SK-N-SH (cell line): Measurements from ENCODE around the gene FPGT. TPM values are rescaled to one million over a fixed set of nuclear protein-coding genes. Genes with fewer than 3 reads are reported as not detected.

Experiments
- CTCF ChIA-PET: fragments of 300-600, 350-600 bp; formaldehyde crosslinking; extraction: SDS; loops from one replicate; lab custom pipeline; 2021; lab: Yijun Ruan, JAX
- POLR2A ChIA-PET: fragments of 350-600 bp; sonication (Branson Sonifier 250); formaldehyde crosslinking; extraction: SDS; loops from one replicate; lab custom pipeline; 2020; ENCODE audit warnings: antibody characterized with exemption, inconsistent platforms; lab: Yijun Ruan, JAX
- DNase-seq: peaks from one replicate; pipeline ENCODE4 v3.0.0; 2012
- H2AFZ ChIP-seq: fragments of 200-600 bp; sonication (generic); 2 replicates; pipeline ENCODE4 v1.8.1; 2016; ENCODE audit warnings: antibody characterized with exemption, mild to moderate bottlenecking, low read depth
- H3F3A ChIP-seq: fragments of 200-600 bp; sonication (generic); replicated peaks from 2 replicates; pipeline ENCODE3; 2016; ENCODE audit warnings: antibody characterized with exemption, mild to moderate bottlenecking; ENCODE audit not compliant: insufficient read depth
- H3K27ac ChIP-seq, 2 experiments: fragments of 200-500 bp in 1 of 2; fragments of 200-600 bp in 1 of 2; sonication (Bioruptor generic) in 1 of 2; sonication (generic), shearing (Covaris generic) in 1 of 2; 2 replicates each; pipeline versions ENCODE4 v1.5.1 to v1.6.1; 2014 to 2016; ENCODE audit warnings: low read depth in 2 of 2, inconsistent platforms in 1 of 2, low read length in 1 of 2, mild to moderate bottlenecking in 1 of 2, mixed read lengths in 1 of 2
- H3K27me3 ChIP-seq: fragments of 200-600 bp; sonication (generic), shearing (Covaris generic); 2 replicates; pipeline ENCODE4 v1.6.1; 2016; ENCODE audit warnings: mixed run types; ENCODE audit not compliant: insufficient read depth
- H3K36me3 ChIP-seq, 2 experiments: fragments of 200-500 bp in 1 of 2; fragments of 200-600 bp in 1 of 2; sonication (Bioruptor generic) in 1 of 2; sonication (generic) in 1 of 2; replicated peaks in 1 of 2; 2 replicates each; pipeline versions ENCODE3 to v1.5.1; 2014 to 2016; ENCODE audit warnings: low read length in 1 of 2, mild to moderate bottlenecking in 1 of 2; ENCODE audit not compliant: insufficient read depth in 2 of 2, control insufficient read depth in 1 of 2
- H3K4me1 ChIP-seq, 2 experiments: fragments of 200-500 bp in 1 of 2; fragments of 200-600 bp in 1 of 2; sonication (Bioruptor generic) in 1 of 2; sonication (generic), shearing (Covaris generic) in 1 of 2; 2 replicates each; pipeline versions ENCODE4 v1.5.1 to v1.6.1; 2014 to 2016; ENCODE audit warnings: low read depth in 1 of 2, low read length in 1 of 2, mixed run types in 1 of 2; ENCODE audit not compliant: insufficient read depth in 2 of 2, control insufficient read depth in 1 of 2
- H3K4me2 ChIP-seq: fragments of 200-600 bp; sonication (generic), shearing (Covaris generic); 2 replicates; pipeline ENCODE4 v1.6.1; 2017; ENCODE audit warnings: mixed run types
- H3K4me3 ChIP-seq, 2 experiments: fragments of 200-500 bp in 1 of 2; fragments of 200-600 bp in 1 of 2; sonication (Bioruptor generic) in 1 of 2; sonication (generic), shearing (Covaris generic) in 1 of 2; 2 replicates each; pipeline versions ENCODE4 v1.5.1 to v1.8.1; 2014 to 2016; ENCODE audit warnings: low read depth in 2 of 2, inconsistent platforms in 1 of 2, low read length in 1 of 2, mild to moderate bottlenecking in 1 of 2, mixed read lengths in 1 of 2, moderate library complexity in 1 of 2
- H3K79me2 ChIP-seq: fragments of 200-600 bp; sonication (generic); 2 replicates; pipeline ENCODE4 v1.8.1; 2017; ENCODE audit warnings: mild to moderate bottlenecking; ENCODE audit not compliant: insufficient read depth
- H3K9ac ChIP-seq: fragments of 200-600 bp; sonication (generic); 2 replicates; pipeline ENCODE4 v1.6.1; 2017; ENCODE audit warnings: mixed run types
- H3K9me2 ChIP-seq: fragments of 200-600 bp; sonication (generic); 2 replicates; pipeline ENCODE4 v1.6.1; 2017; ENCODE audit warnings: mixed run types
- H3K9me3 ChIP-seq: fragments of 200-600 bp; sonication (generic); 2 replicates; pipeline ENCODE4 v1.6.1; 2017; ENCODE audit warnings: mixed run types, mild to moderate bottlenecking, moderate library complexity
- H4K20me1 ChIP-seq: fragments of 200-600 bp; sonication (generic); 2 replicates; pipeline ENCODE4 v1.6.1; 2017; ENCODE audit warnings: mild to moderate bottlenecking, mixed run types; ENCODE audit not compliant: insufficient read depth
- CTCF ChIP-seq: fragments of 200-600 bp; sonication (generic); IDR thresholded peaks from 2 replicates; pipeline ENCODE4 v1.6.1; 2017; ENCODE audit warnings: antibody characterized with exemption, mild to moderate bottlenecking, moderate library complexity
- FOXJ3 ChIP-seq: sonication (generic); formaldehyde crosslinking; IDR thresholded peaks from 2 replicates; pipeline ENCODE4 v1.5.1; 2020; ENCODE audit warnings: mild to moderate bottlenecking, missing genetic modification reagents
- GABPA ChIP-seq: IDR thresholded peaks from 2 replicates; pipeline ENCODE4 v1.4.0; 2012; ENCODE audit warnings: low read depth, mild to moderate bottlenecking
- IRF3 ChIP-seq: fragments of 150-350 bp; IDR thresholded peaks from 2 replicates; pipeline ENCODE4 v1.6.1; 2016; ENCODE audit warnings: mild to moderate bottlenecking, low read depth, low read length
- MAX ChIP-seq: IDR thresholded peaks from 2 replicates; pipeline ENCODE4 v1.4.0; 2012; ENCODE audit warnings: low read depth
- MXI1 ChIP-seq: IDR thresholded peaks from 2 replicates; pipeline ENCODE4 v1.6.1; 2012; ENCODE audit warnings: mild to moderate bottlenecking, low read depth, low read length, improper control_type of control experiment
- NFIC ChIP-seq: IDR thresholded peaks from 2 replicates; pipeline ENCODE4 v1.4.0; 2012; ENCODE audit warnings: borderline replicate concordance
- NRF1 ChIP-seq: IDR thresholded peaks from 2 replicates; pipeline ENCODE4 v1.6.1; 2012; ENCODE audit warnings: low read depth, mild to moderate bottlenecking, low read length
- POLR2AphosphoS5 ChIP-seq: IDR thresholded peaks from 2 replicates; pipeline ENCODE4 v1.6.1; 2012; ENCODE audit warnings: low read depth, low read length
- RAD21 ChIP-seq: IDR thresholded peaks from 2 replicates; pipeline ENCODE4 v1.6.1; 2012; ENCODE audit warnings: mild to moderate bottlenecking, low read length
- RCOR1 ChIP-seq: fragments of 150-350 bp; IDR thresholded peaks from 2 replicates; pipeline ENCODE4 v1.6.1; 2017; ENCODE audit warnings: antibody characterized with exemption, low read length
- REST ChIP-seq: IDR thresholded peaks from 2 replicates; pipeline ENCODE4 v1.6.1; 2012; ENCODE audit warnings: mild to moderate bottlenecking, low read depth, low read length, moderate library complexity
- RFX5 ChIP-seq: IDR thresholded peaks from 2 replicates; pipeline ENCODE4 v1.6.1; 2012; ENCODE audit warnings: mild to moderate bottlenecking, improper control_type of control experiment, low read length
- RXRA ChIP-seq: IDR thresholded peaks from 2 replicates; pipeline ENCODE4 v1.4.0; 2012; ENCODE audit warnings: low read depth, mild to moderate bottlenecking, borderline replicate concordance
- SIN3A ChIP-seq: IDR thresholded peaks from 2 replicates; pipeline ENCODE4 v1.6.1; 2012; ENCODE audit warnings: low read depth, mild to moderate bottlenecking, low read length, moderate library complexity, borderline replicate concordance
- TAF1 ChIP-seq: IDR thresholded peaks from 2 replicates; pipeline ENCODE4 v1.6.1; 2012; ENCODE audit warnings: low read depth, mild to moderate bottlenecking, low read length, moderate library complexity, borderline replicate concordance
- TCF12 ChIP-seq: IDR thresholded peaks from 2 replicates; pipeline ENCODE4 v1.4.0; 2012
- TEAD4 ChIP-seq: IDR thresholded peaks from 2 replicates; pipeline ENCODE4 v1.4.0; 2012; ENCODE audit warnings: mild to moderate bottlenecking, borderline replicate concordance; ENCODE audit not compliant: insufficient read depth
- USF2 ChIP-seq: fragments of 150-350 bp; IDR thresholded peaks from 2 replicates; pipeline ENCODE4 v1.6.1; 2017; ENCODE audit warnings: antibody characterized with exemption, low read length, low read depth, borderline replicate concordance
- YY1 ChIP-seq: IDR thresholded peaks from 2 replicates; pipeline ENCODE4 v1.4.0; 2012; ENCODE audit warnings: low read depth, mild to moderate bottlenecking
- ZBTB33 ChIP-seq: IDR thresholded peaks from 2 replicates; pipeline ENCODE4 v1.4.0; 2012; ENCODE audit warnings: low read depth, borderline replicate concordance
- WGBS: methylation state at CpG from one replicate; pipeline ENCODE4 v1.1.6; 2017; ENCODE audit warnings: low lambda C conversion rate; 5-methylcytosine and 5-hydroxymethylcytosine counted together
- polyA plus RNA-seq, 3 experiments: library from polyadenylated mRNA; depleted of rRNA; stranded (reverse); fragments of >200 nt; gene quantifications; 2 replicates each; pipeline ENCODE4 v1.2.3, GENCODE V29; 2012

Gene FPGT
- polyA plus RNA-seq (2012; rRNA removed), result 3.5 and 5.1 TPM in 2 replicates
- 5.2 and 6.4 TPM in 2 replicates for polyA plus RNA-seq (2012; cell fraction: cytosol; rRNA removed)
- polyA plus RNA-seq (2012; cell fraction: nucleus; rRNA removed), result 4.6 and 7.2 TPM in 2 replicates

- Histone ChIP-seq H3K27ac (peak within 1 kb of the TSS; percentile 79 to 95), H3K36me3 (peaks cover 21 to 22% of the 10 kb centered on the region in 2 experiments), H3K27me3 (no peaks in the 10 kb centered on the region), H3K79me2 (peaks cover 7% of the 10 kb centered on the region; the same call in 1 of the 2 replicates), H3K4me2 (peak within 1 kb of the TSS; percentile 77), H3F3A (peaks cover 6% of the 10 kb centered on the region), H3K9me2 (no peaks in the 10 kb centered on the region), H3K9me3 (no peaks in the 10 kb centered on the region), H3K4me1 (peaks cover 0 to 3% of the 10 kb centered on the region in 2 experiments; a peak in 1 of 4 replicates), H2AFZ (peak within 1 kb of the TSS; percentile 93), H3K9ac (peak within 1 kb of the TSS; percentile 82), H4K20me1 (no peaks in the 10 kb centered on the region), H3K4me3 (peak within 1 kb of the TSS; percentile 81 to 85)
- 8% methylated on average over 14 of the region's 41 CpGs for WGBS
- ChIA-PET POLR2A (no interaction called here), CTCF (interaction anchor here (1.2 to 1.8 kb wide), 2 partner anchors 194 to 491 kb away, joined by 3 to 4 read pairs; no protein-coding TSS in a partner anchor)
- DNase-seq, result peak; percentile 95
- TF ChIP-seq SIN3A (peak; percentile 27; the same call in 1 of the 2 replicates), FOXJ3 (CRISPR knock-in tag) (peak; percentile 46; the same call in 1 of the 2 replicates), POLR2AphosphoS5 (peak; percentile 63), TEAD4 (no peak), GABPA (no peak; the same call in 1 of the 2 replicates), ZBTB33 (no peak), REST (no peak), TAF1 (peak; percentile 62; the same call in 1 of the 2 replicates), TCF12 (0 out of 2 replicates have a peak, but pooled peaks have one; percentile 16), USF2 (no peak), MAX (0 out of 2 replicates have a peak, but pooled peaks have one; percentile 19), RAD21 (no peak), NFIC (0 out of 2 replicates have a peak, but pooled peaks have one; percentile 5), MXI1 (peak; percentile 90), RXRA (no peak), CTCF (no peak), YY1 (peak; percentile 71), RCOR1 (no peak), NRF1 (peak; percentile 80), RFX5 (no peak), IRF3 (no peak)
These were observed at the start of gene FPGT, which contains the start of gene LRRIQ3 for GRCh38 chr1:74197657-74198552. TSS of gene FPGT (plus strand) at chr1:74198242. CDS start at chr1:74198279, 37 bp downstream. TSS of gene LRRIQ3 (minus strand) at chr1:74198176. CDS start at chr1:74183684, 14,492 bp downstream.
